NCI-H1694 treated with DMSO at 0.1 percent for 48 hours (cell line): ENCODE data around the gene SLC13A4.
A peak's percentile ranks its signal among the peaks of the same experiment; 100 is the strongest.
"Not testable (repeated sequence)": the region's sequence is repeated elsewhere in the genome, so short reads cannot be mapped to it uniquely, and the experiment has no call there.

Experiments
- DNase-seq: peaks from one replicate; lab custom pipeline; 2025; lab: John Stamatoyannopoulos, UW

Gene SLC13A4

DNA sequence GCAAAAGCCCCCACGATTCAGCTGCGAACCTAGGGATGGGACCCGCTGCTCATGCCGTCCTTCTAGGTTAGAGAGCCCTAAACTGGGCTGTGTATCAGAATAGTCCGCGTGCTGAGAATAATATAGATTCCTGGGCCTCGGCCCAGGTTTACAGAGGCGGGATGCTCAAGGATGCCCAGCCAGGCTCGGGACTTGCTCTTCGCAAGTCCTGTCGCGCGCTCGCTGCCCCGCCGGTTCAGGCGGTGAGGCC lies 65.9 kb downstream of the SLC13A4 start:
- DNase-seq = no peak

DNA sequence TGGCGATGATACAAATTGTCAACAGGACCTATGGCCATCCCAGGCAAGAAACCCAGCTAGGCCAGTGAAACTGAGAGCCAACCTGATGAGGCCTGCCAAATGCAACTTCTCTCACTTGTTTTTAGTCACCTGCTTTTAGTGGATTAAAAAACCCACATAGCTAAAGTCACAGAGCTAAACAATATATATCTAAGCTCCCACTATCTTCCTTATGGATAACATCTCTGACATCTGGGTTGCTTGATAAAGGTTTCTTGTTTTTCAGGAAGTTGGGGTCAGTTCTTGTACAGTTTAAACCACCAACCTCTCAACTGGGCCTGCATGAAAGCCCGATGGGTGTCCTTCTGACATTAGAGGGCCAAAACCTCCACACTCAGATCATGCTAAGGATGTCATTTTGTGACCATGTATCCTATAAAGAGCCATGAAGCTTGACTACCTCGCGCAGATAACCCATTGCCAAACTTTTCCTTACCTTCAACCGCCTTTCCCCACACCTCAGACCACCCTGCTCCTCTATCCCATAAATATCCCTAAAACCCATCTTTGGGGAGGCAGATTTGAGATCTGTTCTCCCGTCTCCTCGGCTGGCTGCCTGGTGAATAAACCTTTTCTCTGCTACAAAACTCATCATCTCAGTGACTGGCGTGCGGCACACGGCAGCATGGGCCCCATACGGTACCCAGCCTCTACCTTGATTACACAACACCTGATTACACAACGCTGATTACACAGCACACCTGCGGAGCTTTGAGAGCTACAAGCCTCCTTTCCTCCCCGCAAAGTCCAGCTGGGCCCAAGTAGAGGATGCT lies 66.5 kb downstream of the SLC13A4 start:
- no peak for DNase-seq

DNA sequence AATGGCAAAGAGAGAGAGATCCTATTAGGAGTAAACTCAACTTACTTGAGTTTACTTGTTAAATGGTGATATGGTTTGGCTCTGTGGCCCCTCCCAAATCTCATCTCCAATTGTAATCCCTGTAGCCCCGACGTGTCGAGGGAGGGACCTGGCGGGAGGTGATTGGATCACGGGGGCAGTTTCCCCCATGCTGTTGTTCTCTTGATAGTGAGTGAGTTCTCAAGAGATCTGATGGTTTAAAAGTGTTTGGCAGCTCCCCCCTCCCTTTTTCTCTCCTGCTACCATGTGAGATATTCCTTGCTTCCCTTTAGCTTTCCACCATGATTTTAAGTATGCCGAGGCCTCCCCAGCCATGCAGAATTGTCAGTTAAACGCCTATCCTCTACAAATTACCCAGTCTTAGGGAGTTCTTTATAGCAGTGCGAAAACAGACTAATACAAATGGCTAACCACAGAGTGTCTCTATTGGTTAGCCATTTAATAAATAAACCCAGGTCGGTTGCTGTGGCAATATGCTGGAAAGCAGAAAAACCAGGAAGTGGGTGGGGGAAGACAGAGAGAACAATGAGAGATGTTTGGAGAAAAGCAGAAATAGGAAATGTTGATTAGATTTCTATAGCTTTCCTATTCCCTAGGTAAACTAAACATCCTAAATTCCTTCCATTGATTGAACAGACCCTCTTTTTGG lies 68.7 kb downstream of the SLC13A4 start:
- no peak for DNase-seq

DNA sequence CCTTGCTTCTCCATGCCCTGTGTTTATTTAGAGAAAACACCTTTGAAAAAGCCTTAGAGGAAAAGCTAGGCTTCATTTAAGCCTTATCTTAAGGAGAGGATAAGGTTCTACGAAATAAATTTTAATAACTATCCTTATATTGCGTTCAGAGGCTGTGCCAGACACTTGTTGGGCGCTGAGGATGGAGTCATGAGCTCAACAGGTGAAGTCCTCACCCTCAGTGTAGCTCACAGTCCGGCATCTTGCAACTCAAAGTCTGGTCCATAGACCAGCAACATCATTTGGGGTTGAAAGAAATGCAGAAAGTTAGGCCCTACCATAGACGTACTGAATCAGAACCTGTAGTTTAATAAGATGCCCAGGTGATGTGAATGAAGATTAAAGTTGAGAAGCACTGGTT lies 69.4 kb downstream of the SLC13A4 start:
- no peak for DNase-seq

DNA sequence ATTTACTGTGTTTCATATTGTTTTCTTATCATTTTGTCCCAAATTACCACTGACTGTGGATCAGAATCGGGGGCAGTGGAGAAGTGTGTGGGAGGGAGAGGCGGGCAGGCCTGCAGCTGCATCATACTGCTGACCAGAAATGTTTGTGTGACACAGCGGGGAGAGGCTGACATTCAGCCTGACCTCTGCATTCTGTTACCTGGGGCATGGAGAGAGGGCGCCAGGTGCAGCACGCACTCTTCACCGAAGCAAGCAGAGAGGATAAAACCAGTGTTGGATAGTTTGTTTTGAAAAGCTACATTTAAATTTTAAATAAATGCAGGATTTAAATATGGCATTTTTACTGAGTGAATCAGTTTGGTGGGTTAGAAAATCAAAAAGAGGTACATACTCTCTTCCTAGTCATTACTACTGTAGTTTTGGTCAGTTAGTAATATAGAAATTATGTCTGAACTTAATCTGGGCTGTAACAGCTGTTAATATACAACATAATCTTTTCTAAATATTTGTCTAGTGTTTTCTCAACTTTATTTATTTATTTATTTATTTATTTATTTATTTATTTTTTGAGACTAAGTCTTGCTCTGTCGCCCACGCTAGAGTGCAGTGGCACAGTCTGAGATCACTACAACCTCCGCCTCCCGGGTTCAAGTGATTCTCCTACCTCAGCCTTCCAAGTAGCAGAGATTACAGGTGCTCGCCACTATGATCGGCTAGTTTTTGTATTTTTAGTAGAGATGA lies 74.5 kb downstream of the SLC13A4 start:
- no peak for DNase-seq

DNA sequence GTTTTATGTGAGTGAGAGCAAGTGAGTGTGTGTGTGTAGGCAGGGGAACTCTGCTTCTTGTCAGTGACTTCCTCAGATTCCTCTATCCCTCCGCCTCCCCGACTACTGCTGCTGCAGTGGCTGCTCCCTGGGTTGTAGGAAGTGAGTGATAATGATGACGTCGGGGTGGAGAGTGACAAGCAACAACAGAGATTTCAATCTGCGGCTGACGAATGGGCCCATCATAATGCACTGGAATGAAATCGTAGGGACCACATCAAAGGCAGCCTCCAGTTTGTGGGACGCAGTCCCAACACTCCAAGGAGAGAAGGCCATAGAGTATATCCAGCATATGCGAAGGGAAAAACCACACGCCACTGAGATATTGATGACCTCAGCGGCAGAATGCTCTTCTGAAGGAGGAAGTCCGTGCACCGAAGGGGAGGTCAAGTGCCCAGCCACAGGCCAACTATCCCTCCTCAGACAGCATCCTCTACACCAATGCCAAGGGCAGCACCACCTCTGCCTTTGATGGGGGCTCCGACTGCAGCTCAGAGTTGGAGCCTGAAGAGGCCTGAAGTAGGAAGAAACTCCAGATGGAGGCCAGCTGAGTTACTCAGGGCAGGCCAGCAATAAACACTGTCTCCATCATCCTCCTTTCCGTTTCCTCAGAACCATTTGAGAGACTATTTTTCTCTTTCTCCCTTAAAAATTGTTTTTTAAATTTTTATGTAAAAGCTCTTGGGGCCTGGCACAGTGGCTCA lies 77.0 kb downstream of the SLC13A4 start:
- DNase-seq = no peak

DNA sequence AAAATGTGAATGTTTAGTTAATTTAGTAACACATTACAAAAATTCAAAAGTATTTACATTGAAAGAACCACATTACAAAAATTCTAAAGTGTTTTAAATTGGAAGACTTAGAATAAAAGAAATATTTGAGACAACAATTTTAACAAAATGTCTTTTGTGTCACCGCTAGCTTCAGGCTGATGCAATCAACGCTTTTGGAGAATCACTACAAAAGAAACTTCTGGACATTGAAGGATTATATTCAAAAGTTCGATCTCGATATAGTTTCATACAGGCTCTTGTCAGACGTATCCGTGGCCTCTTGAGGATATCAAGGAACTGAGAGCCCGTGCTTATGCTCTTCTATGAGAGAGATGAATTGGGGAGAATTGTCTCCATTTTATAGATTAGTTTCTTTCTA lies 79.8 kb downstream of the SLC13A4 start:
- no peak for DNase-seq

DNA sequence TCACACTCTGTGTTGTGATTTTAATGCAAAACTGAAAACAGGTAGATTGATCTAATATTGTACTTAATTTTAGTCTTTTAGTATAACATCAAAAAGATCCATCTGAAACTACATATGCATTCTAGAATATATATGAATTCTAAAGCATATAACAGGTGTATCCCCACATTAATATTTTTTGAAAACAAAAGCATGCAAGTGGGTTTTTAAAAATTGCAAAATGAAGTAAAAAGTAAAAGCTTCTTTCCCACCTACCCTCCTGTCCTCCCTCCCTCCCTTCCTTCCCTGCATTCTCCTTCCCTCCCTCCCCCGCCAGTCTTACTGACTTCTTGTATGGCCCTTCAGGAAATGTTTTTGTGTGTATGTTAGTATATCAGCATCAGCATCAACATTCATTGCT lies 80.2 kb downstream of the SLC13A4 start:
- no peak for DNase-seq

DNA sequence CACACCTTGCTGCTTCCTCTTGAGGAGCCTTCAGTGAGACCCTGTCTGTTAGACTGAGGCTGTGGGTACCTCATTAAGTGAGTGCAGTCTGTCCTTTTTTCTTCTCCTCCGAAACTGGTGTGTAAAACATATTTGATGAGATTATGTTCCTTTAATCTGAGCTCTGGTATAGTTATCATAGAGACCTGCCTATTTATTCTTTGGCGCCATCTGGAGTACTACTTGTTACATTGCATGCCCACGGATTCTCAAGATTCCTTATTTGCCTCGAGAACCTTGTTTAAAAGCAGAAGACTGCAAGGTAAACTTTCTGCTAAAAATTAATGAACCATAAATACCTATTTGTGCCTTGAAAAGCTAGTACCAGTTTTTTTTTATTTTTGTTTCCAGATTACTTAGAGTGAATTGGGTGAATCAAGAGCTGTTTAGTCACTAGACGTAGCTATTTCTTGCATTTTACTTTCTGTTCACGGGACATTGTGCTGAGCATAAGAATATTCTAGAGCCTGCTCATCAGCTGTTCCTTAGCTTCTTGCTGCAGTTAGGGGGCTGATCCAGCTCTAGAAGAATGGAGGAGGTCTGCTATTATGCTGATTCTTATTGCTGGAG lies 82.6 kb downstream of the SLC13A4 start:
- DNase-seq = peak; percentile 57

DNA sequence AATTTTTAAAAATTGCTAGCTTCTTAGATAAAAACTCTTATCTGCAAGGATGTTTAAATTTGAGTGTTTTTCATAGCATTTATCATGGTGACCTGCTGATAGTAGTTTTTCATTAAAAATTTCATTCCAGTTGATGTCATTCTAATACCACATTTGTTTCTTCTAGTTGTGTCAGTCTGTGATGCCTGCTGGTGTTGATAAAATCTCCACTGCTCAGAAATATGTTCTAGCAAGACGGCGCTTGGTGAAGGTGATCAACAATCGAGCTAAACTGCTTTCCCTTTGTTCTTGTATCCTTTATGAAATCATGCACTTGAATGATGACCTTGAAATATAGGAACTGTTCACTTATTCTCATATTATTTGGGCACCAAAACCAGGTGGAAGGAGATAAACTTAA lies 83.3 kb downstream of the SLC13A4 start:
- no peak for DNase-seq

DNA sequence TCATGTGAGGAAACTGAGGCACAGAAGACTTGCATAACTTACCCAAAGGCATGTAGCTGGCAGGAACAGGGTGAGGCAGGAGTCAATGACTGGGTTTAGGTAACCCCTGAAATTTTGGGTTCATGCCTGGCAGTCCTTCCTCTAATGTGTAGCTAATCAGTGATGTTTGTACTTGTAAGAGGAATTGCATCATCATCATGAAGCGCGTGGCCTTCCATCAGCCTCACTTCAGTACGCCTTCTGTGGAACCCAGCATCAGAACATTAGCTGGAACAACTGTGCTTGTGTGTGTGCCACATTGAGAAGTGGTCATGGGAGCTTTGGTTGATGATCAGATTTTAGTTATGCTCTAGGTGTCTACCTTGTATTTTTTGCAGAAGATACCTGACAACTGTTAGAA lies 83.8 kb downstream of the SLC13A4 start:
- DNase-seq = no peak

DNA sequence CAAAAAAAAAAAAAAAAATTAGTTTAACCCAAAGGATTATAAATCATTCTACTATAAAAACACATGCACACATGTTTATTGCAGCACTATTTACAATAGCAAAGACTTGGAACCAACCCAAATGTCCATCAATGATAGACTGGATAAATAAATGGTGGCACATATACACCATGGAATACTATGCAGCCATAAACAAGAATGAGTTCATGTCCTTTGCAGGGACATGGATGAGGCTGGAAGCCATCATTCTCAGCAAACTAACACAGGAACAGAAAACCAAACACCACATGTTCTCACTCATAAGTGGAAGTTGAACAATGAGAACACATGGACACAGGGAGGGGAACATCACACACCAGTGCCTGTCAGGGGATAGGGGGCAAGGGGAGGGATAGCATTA lies 88.3 kb downstream of the SLC13A4 start:
- DNase-seq = not testable (repeated sequence)

DNA sequence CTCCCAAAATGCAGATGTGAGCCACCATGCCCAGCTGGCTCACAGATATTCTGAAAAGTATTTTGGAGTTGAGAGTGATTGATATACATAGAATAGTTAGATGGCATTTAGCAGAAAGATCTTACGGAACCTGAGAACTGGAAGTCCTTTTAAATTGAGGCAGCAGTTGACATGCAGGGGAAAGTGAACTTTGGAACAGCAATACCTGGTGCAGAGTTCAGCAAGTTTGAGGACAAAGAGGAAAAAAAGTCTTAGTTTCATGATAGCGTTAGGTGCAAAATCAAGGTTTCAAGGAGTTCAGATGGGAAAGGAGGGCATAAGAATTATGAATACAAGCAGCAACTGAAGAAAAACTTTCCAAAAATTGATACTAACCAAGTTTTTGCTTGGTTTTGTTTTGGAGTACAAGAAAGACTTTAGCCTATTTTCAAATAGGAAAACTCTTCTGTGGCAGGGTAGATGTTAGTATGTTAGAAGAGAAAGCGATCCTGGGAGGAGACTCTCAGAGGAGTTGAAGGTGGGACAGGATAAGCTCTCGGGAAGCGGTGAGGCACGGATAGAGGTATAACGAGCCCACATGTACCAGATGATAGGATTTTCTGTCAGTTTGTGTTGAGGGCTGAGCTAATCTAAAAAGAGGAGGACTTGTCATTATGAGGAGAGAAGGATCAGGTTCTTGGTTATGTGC lies 93.7 kb downstream of the SLC13A4 start:
- no peak for DNase-seq
